ENCODE results near the gene PDZRN3. TPM values are rescaled to one million over a fixed set of nuclear protein-coding genes. Genes with fewer than 3 reads are reported as not detected.

Gene PDZRN3
- total RNA-seq, 1 donor from 2014 or later = 4.1 TPM

DNA sequence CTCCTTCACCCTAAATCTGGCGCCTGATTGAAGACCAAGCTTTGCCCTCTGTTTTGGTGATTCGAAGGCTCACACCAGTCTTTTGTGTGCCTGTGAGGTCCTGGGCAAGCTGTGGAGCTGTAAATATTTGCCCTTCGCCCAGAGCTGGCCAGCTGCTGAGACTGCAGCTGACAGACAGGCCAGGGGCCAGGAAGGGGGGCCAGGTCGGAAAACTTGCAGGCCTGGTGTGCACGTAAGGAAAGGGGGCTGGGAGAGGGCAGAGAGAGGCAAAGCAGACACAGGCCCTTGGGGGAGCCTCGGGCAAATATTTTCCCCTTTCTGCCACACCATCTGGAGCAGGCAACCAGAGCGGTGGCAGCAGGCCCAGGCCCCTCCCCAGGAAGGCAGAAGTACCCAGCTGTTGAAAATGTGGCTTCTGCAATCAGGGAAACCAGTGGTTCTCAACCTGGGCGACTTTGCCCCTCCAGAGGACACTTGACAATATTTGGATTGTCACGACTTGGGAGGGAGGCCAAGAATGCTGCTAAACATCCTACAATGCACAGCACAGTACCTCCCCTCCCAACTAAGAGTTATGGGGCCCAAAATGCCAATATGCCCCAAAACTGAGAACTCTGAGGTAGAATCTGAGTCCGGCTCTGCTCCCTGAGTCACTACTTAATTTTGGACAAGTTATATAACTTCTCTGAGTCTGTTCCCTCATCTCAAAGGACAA is 2.5 kb downstream of the PDZRN3 start:
- H3K36me3 ChIP-seq (ENCODE audit: control insufficient read depth, insufficient read depth, low read length) = no peaks in the 10 kb centered on the region
- no peak for DNase-seq (ENCODE audit: low read depth)
- TF ChIP-seq, protein P1, sequence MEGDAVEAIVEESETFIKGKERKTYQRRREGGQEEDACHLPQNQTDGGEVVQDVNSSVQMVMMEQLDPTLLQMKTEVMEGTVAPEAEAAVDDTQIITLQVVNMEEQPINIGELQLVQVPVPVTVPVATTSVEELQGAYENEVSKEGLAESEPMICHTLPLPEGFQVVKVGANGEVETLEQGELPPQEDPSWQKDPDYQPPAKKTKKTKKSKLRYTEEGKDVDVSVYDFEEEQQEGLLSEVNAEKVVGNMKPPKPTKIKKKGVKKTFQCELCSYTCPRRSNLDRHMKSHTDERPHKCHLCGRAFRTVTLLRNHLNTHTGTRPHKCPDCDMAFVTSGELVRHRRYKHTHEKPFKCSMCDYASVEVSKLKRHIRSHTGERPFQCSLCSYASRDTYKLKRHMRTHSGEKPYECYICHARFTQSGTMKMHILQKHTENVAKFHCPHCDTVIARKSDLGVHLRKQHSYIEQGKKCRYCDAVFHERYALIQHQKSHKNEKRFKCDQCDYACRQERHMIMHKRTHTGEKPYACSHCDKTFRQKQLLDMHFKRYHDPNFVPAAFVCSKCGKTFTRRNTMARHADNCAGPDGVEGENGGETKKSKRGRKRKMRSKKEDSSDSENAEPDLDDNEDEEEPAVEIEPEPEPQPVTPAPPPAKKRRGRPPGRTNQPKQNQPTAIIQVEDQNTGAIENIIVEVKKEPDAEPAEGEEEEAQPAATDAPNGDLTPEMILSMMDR (IDR thresholded peaks at IDR 0.05; ENCODE audit: insufficient read depth, low read length, poor library complexity, severe bottlenecking) = no peak
- H3K4me3 ChIP-seq (ENCODE audit: low read depth, low read length) = no peak overlapping the region
- H3K27me3 ChIP-seq (ENCODE audit: control insufficient read depth, insufficient read depth, low read length) = peaks cover 12% of the 10 kb centered on the region

DNA sequence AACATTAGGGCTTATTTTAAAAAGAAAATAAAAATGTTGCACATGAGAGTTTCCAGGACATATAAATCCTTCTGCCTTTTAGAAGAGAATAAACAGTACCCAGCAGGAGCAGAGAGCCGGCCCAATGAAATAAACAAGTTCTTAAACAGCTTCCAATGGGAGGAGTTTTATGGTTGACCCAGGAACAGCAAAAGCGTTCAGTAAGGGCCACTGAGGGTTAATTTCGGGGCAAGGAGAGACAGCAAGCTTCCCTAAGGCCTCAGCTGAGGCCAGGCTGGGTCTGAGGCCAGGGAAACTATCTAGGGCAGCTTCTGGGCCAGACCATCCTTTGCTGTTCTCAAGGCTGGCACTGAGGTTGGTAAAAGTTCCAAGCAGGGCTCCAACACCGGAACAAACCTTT is 3.4 kb downstream of the PDZRN3 start:
- TF ChIP-seq, protein P1 (IDR thresholded peaks at IDR 0.05; ENCODE audit: insufficient read depth, low read length, poor library complexity, severe bottlenecking) = no peak
- Histone ChIP-seq H3K4me3 (ENCODE audit: low read depth, low read length) (no peak overlapping the region), H3K27me3 (ENCODE audit: control insufficient read depth, insufficient read depth, low read length) (peaks cover 12% of the 10 kb centered on the region), H3K36me3 (ENCODE audit: control insufficient read depth, insufficient read depth, low read length) (no peaks in the 10 kb centered on the region)
- no peak for DNase-seq (ENCODE audit: low read depth)

DNA sequence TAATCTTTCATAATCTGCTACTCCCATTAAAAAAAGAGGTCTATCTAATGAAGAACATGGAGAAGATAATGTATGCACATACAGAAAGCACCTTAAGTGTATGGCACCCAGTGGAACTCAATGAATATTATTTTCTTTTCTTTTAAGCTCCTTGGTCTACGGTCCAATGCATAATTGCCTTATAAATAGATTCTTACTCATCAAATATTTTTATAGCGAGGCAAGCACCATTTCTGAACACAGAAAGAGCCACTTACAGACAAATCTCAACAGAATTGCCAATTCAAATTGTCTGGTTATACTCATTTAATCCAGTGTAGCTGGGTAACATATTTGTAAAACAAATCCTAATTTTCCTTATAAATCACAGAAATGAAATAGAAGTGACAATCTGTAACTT is 6.3 kb downstream of the PDZRN3 start:
- DNase-seq (ENCODE audit: low read depth) = no peak
- H3K4me3 ChIP-seq (ENCODE audit: low read depth, low read length) = no peak overlapping the region
- TF ChIP-seq, protein P1 (IDR thresholded peaks at IDR 0.05; ENCODE audit: insufficient read depth, low read length, poor library complexity, severe bottlenecking) = no peak

DNA sequence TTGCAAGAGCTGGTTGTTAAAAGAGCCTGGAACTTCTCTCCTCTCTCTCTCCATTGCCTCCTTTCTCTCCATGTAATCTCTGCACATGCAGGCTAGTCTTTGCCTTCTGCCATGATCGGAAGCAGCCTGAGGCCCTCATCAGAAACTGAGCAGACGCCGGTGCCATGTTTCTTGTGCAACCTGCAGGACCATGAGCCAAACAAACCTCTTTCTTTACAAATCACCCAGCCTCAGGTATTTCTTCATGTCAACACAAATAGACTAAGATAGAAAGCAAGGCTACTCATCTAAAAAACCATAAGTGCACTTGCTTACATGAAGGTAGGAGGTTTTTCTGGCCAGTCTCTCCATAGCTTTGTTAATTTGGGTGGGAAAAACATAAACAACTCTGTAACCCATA is 8.7 kb downstream of the PDZRN3 start:
- no peak for DNase-seq (ENCODE audit: low read depth)
- no peaks in the 10 kb centered on the region for H3K27me3 ChIP-seq (ENCODE audit: control insufficient read depth, insufficient read depth, low read length)
- TF ChIP-seq, protein P1 (IDR thresholded peaks at IDR 0.05; ENCODE audit: insufficient read depth, low read length, poor library complexity, severe bottlenecking) = no peak

More for the DNA sequence above, 6.3 kb downstream of the PDZRN3 start:
- Histone ChIP-seq H3K36me3 (ENCODE audit: control insufficient read depth, insufficient read depth, low read length) (no peaks in the 10 kb centered on the region), H3K27me3 (ENCODE audit: control insufficient read depth, insufficient read depth, low read length) (peaks cover 2% of the 10 kb centered on the region)

GRCh38 chr3:73614419-73614818 is 10.3 kb downstream of the PDZRN3 start:
- TF ChIP-seq, protein P1 (IDR thresholded peaks at IDR 0.05; ENCODE audit: insufficient read depth, low read length, poor library complexity, severe bottlenecking) = no peak
- Histone ChIP-seq H3K27me3 (ENCODE audit: control insufficient read depth, insufficient read depth, low read length) (no peaks in the 10 kb centered on the region), H3K36me3 (ENCODE audit: control insufficient read depth, insufficient read depth, low read length) (no peaks in the 10 kb centered on the region), H3K4me3 (ENCODE audit: low read depth, low read length) (no peak overlapping the region)
- DNase-seq (ENCODE audit: low read depth) = no peak

More for the DNA sequence above, 8.7 kb downstream of the PDZRN3 start:
- Histone ChIP-seq H3K4me3 (ENCODE audit: low read depth, low read length) (no peak overlapping the region), H3K36me3 (ENCODE audit: control insufficient read depth, insufficient read depth, low read length) (no peaks in the 10 kb centered on the region)

- H3K27me3 ChIP-seq (ENCODE audit: control insufficient read depth, insufficient read depth, low read length) = no peaks in the 10 kb centered on the region
- no peak overlapping the region for H3K4me3 ChIP-seq (ENCODE audit: low read depth, low read length)
- DNase-seq (ENCODE audit: low read depth) = no peak
- H3K36me3 ChIP-seq (ENCODE audit: control insufficient read depth, insufficient read depth, low read length) = no peaks in the 10 kb centered on the region
- TF ChIP-seq, protein P1 (IDR thresholded peaks at IDR 0.05; ENCODE audit: insufficient read depth, low read length, poor library complexity, severe bottlenecking) = no peak
Measured at GRCh38 chr3:73611176-73611575, 13.6 kb downstream of the PDZRN3 start.

All from kidney epithelial cell (primary cell).